Measurements from ENCODE around the gene KLHL24. TPM values are rescaled to one million over a fixed set of nuclear protein-coding genes. Genes with fewer than 3 reads are reported as not detected.
A peak's percentile ranks its signal among the peaks of the same experiment; 100 is the strongest.
"Not testable (repeated sequence)": the region's sequence is repeated elsewhere in the genome, so short reads cannot be mapped to it uniquely, and the experiment has no call there.

Gene KLHL24
- total RNA-seq, 1 experiment from 2014 or later: 33.9 TPM

- TF ChIP-seq IRF1 (CRISPR knock-in tag; IDR thresholded peaks at IDR 0.05) (no peak), FOXP4 (CRISPR knock-in tag; IDR thresholded peaks at IDR 0.05) (no peak), ZNF423 (CRISPR knock-in tag; IDR thresholded peaks at IDR 0.05) (0 out of 2 replicates have a peak, but pooled peaks have one; percentile 25), CREM (CRISPR knock-in tag; IDR thresholded peaks at IDR 0.05) (no peak), ATF1 (CRISPR knock-in tag; IDR thresholded peaks at IDR 0.05) (no peak), RORB (CRISPR knock-in tag; IDR thresholded peaks at IDR 0.05) (no peak)
Measured at GRCh38 chr3:183636221-183637105, 1.0 kb downstream of the KLHL24 start (continued).

- Mint-ChIP-seq H3K27ac (peak overlapping the region; percentile 93), H3K4me3 (peak overlapping the region; percentile 84), H3K9me3 (no peaks in the 10 kb centered on the region), H3K27me3 (ENCODE audit: low read depth) (no peaks in the 10 kb centered on the region; the same call in 1 of the 2 replicates), H3K4me1 (peaks cover 18% of the 10 kb centered on the region), H3K36me3 (no peaks in the 10 kb centered on the region)
- ChIA-PET CTCF (interaction anchor here (0.5 to 1.6 kb wide), 5 partner anchors 16 to 157 kb away, joined by 3 to 4 read pairs (median 4); no protein-coding TSS in a partner anchor), POLR2A (interaction anchor here (1.8 to 2.0 kb wide), 3 partner anchors 61 to 147 kb away, joined by 5 to 9 read pairs (median 9); partner anchors contain the start of gene YEATS2)
- no peak for ATAC-seq
- no peak for DNase-seq (ENCODE audit: low spot score)
- TF ChIP-seq JAZF1 (CRISPR knock-in tag; IDR thresholded peaks at IDR 0.05) (no peak), PREB (CRISPR knock-in tag; IDR thresholded peaks at IDR 0.05; ENCODE audit: borderline replicate concordance) (no peak), AFF4 (CRISPR knock-in tag; IDR thresholded peaks at IDR 0.05; ENCODE audit: borderline replicate concordance) (no peak), GABPB1 (CRISPR knock-in tag; IDR thresholded peaks at IDR 0.05) (no peak), ZBTB43 (CRISPR knock-in tag; IDR thresholded peaks at IDR 0.05) (no peak), CBFB (CRISPR knock-in tag; IDR thresholded peaks at IDR 0.05; ENCODE audit: low read depth) (no peak), ARID4B (CRISPR knock-in tag; IDR thresholded peaks at IDR 0.05; ENCODE audit: borderline replicate concordance) (no peak), ZNF671 (CRISPR knock-in tag; IDR thresholded peaks at IDR 0.05) (no peak), MLX (CRISPR knock-in tag; IDR thresholded peaks at IDR 0.05) (no peak), TP53 (CRISPR knock-in tag; IDR thresholded peaks at IDR 0.05) (no peak)
Measured at GRCh38 chr3:183637106-183637486, 1.7 kb downstream of the KLHL24 start.

GRCh38 chr3:183637633-183638032 lies 2.2 kb downstream of the KLHL24 start:
- not testable (repeated sequence) for H3K27ac Mint-ChIP-seq; H3K36me3 Mint-ChIP-seq; ATAC-seq; DNase-seq (ENCODE audit: low spot score); H3K27me3 Mint-ChIP-seq (ENCODE audit: low read depth); H3K9me3 Mint-ChIP-seq
- ChIA-PET POLR2A (interaction anchor here (1.8 kb wide), 1 partner anchor 60 kb away, joined by 9 read pairs; the partner anchor contains the start of gene YEATS2), CTCF (interaction anchor here (0.9 to 1.6 kb wide), 2 partner anchors 129 to 158 kb away, joined by 3 to 4 read pairs; no protein-coding TSS in a partner anchor)
- Mint-ChIP-seq H3K4me1 (peaks cover 18% of the 10 kb centered on the region), H3K4me3 (peak overlapping the region; percentile 84)

Measured in WTC11 (cell line).